ENCODE results near the gene LEMD3. TPM values are rescaled to one million over a fixed set of nuclear protein-coding genes. Genes with fewer than 3 reads are reported as not detected.
"Not testable (repeated sequence)": the region's sequence is repeated elsewhere in the genome, so short reads cannot be mapped to it uniquely, and the experiment has no call there.

LEMD3 gene
- total RNA-seq, 1 donor from 2014 or later: 77.5 TPM

DNA sequence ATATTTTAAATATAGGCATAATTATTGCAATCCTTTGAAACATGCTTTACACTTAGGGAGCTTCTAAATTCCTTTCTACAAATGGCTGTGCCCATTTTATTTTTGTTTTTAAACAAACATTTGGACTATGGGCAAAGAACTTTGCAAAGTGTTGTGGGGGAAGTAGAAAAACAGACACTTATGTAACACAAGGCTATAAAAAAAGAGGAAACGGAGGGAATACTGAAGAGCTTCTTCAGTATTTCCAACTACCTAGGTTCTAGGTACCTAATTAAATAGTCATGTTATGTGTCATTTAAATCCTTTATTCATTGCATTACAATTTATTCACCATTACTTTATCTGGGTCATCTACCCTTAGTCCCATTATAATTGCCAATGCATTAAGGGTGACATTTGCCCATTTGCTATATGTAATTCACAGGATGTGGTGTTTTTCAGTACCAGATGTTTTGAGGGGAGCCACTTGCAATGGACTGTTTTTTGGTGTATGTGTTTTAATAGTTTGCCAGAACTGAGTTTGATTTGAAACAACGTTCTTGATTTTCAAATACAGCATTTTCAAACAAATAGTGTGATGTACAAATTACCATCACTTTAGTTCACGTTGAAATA, 107.6 kb downstream of the LEMD3 start:
- DNase-seq (ENCODE audit: low spot score in 2 of 2) (no peak), FAIRE-seq (no peak)

DNA sequence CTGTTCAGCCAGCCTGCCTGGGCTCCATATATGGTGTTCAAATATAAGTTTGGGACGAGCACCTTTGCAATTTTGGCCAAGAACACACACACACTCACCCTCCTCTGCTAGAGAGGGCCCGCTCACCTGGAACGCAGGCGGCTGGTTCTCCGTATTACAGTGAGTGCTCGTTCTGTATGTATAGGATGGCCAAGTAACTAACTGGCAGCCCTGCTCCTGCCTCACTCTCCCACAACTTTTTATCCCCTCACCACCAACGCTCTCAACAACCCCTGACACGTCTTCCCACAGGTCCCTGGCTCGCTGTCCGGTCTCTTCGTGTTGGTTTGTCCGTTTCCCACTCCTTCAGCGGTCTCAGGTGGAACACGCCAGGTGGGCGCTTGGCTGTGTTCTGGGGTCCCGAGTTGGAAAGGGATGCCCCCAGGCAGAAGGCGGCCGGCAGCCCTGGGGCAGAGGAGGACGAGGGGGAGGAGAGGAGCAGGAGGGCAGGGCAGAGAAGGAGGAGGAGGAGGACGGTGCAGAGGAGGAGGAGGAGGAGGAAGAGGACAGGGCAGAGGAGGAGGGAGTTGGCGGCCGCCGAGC, 108.7 kb downstream of the LEMD3 start:
- DNase-seq (ENCODE audit: low spot score in 2 of 2) (no peak), FAIRE-seq (no peak)

DNA sequence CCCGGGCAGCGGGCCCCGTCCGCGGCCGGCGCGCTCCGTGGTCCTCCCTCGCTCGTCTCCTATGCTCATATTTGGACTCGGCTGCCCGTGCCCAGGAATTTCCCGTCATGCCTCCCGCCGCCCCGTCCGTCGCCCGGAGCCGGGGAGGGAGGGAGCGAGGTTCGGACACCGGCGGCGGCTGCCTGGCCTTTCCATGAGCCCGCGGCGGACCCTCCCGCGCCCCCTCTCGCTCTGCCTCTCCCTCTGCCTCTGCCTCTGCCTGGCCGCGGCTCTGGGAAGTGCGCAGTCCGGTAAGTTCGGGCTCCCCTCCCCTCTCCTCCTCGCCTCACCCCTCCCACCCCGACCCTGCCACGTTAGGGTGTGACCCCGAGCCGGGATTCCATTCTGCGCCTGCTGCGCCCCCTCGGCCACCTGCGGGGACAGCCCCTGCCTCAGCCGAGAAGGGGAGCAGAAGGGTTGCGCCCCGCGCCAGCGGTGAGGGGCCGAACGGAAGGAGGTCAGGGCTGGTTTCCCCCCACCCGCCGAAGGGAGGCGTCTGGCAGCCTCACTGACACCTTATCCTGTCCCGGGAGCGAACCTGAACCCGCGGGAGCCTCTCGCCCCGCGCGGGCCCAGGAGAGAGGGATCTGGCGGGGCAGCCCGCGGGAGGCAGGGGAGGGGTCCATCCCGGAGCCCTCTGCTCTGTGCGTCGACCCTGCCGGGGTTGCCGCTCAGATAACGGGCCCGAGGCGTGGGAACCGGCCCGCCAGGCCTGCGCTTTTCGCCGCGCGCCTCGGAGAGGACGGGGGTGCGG, 109.4 kb downstream of the LEMD3 start, which contains the start of gene MSRB3:
Gene MSRB3, plus strand, starts transcription at position 108 of the 793 bp plus-strand sequence. CDS start 29,897 bp downstream, outside the sequence.
- peak; percentile 76 to 77 for DNase-seq (ENCODE audit: low spot score in 2 of 2)
- FAIRE-seq: no peak

DNA sequence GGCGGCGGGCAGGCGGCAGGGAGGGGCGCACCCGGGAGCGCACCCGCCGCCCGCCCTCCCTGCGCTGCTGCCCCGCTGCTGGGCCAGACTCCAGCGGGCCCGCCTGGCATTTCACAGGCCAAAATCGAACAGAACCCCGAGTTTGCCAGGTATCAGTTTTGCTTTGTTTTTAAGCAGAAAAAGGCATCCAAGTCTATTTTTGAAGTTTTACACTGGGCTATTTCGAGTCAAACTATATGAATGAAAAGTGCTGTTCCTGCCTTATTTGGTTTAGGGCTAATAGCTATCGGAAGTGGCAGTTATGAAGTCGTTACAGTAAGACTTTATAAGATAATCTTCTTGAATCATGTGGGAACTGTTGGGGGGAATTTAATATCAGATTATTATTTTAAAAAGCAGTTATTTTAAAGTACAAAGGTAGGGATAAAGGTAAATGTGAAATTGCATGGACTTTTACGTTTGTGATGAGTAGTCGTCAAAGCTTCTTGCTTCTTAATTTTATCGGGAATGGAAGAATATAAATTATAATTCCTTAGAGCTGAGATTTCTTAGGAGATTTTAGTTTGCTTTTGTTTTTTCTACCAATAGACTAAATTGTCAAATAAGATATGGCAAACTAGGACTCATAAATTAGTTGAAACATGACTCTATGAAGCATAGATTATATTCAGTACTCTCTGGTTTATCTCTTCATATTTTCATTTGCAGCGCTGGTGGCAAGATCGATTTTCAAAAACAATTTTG, 110.2 kb downstream of the LEMD3 start:
- no peak for FAIRE-seq
- DNase-seq (ENCODE audit: low spot score in 2 of 2): no peak

DNA sequence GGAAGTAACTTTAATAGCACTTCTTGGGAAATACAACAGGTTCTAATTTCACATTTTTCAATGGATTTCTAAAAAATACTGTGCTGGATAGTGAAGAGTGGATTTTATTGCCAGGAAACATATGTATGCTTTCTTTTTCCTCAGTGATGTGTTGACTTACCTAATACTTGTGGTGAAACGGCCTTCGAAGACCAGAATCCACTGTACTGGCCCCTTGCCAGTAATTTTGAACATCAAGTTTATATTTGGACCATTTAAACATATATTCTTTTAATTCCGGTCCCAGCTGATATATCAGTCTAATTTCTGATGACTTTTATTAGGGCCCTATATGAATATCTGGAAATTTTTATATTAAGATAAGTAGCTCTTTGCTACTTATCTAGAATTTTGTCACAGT, 110.9 kb downstream of the LEMD3 start:
- FAIRE-seq: no peak
- no peak for DNase-seq (ENCODE audit: low spot score in 2 of 2)

DNA sequence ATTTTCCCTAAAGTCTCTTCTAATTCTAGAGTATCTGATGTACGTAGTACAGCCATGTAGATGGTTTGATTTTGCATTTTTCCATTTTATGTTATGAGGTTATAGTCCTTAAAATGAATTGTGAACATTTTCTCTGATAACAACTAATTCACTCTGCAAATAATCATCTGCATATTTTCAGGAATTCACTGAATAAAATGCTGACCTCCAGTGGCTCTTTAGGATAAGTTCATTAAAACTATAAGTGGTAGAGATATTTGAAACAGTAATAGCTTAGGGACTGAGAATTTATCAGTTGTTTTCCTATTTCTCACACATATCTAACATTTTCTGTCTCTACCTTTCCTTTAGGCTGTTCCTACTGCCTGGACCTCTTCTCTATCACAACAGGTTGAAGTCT, 113.5 kb downstream of the LEMD3 start:
- FAIRE-seq (no peak), DNase-seq (ENCODE audit: low spot score in 2 of 2) (no peak)

DNA sequence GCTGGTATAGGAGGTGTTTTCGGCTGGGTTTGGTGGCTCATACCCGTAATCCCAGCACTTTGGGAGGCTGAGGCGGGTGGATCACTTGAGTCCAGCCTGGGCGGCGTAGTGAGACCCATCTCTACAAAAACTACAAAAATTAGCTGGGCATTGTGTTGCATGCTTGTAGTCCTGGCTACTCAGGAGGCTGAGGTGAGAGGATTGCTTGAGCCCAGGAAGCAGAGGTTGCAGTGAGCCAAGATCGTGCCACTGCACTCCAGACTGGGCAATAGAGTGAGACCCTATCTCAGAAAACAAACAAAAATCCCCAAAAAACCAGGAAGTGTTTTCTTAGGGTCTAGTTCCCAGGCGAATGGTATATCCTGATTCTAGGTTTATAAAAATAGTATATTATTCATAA, 116.1 kb downstream of the LEMD3 start:
- not testable (repeated sequence) for FAIRE-seq; DNase-seq (ENCODE audit: low spot score in 2 of 2)

DNA sequence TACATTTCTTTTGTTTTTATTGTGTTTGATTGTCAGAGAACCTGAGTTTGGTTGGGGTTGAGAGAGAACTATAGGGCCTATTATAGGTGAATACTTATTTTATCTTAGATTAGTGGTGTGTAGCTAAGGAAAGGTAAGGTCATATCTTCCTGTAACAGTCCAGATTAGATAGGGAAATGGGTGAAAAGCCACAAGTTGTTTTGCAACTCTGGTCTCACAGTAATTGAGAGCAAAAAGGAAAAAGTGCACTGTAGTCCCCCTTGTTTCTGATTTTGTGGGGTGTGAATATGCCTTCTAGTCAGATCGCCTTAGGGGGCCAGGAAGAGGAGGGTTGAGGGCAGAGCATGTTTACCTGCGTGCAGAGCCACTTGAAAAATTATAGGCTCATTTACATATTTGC, 118.0 kb downstream of the LEMD3 start:
- DNase-seq (ENCODE audit: low spot score in 2 of 2) (no peak), FAIRE-seq (no peak)

GRCh38 chr12:65292241-65292640, 122.9 kb downstream of the LEMD3 start:
- DNase-seq (ENCODE audit: low spot score in 2 of 2) (no peak), FAIRE-seq (no peak)

GRCh38 chr12:65293735-65294134, 124.4 kb downstream of the LEMD3 start:
- FAIRE-seq: no peak
- DNase-seq (ENCODE audit: low spot score in 2 of 2): no peak

- FAIRE-seq (no peak), DNase-seq (ENCODE audit: low spot score in 2 of 2) (no peak)
Observed at GRCh38 chr12:65294641-65295262, 125.4 kb downstream of the LEMD3 start.

DNA sequence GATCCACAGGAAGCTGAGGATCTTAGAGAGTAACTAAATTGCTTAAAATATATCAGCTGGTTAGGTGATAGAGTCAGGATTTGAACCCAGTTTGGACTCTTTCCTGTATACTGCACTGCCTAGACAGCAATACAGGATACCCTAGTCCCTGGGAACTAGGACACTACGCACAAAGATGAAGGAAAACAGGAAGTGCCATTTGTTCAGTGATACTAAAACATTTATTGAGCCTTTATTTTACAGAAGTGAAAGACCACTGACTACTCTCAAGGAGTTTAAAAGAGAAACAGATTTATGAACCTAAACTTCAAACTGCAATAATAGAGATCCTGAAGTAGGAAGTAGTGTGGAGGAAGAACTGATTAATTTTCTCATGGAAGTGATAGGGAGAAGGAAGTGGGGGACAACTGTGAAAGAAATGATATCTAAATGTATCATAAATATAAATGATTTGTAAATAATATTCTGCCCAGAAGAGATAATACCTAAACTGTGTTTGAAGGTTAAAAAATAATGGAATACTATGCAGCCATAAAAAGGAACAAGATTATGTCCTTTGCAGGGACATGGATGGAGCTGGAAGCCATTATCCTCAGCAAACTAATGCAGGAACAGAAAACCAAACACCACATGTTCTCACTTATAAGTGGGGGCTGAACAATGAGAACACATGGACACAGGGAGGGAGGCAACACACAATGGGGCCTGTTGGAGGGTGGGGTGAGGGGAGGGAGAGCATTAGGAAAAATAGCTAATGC, 127.3 kb downstream of the LEMD3 start:
- no peak for FAIRE-seq
- DNase-seq (ENCODE audit: low spot score in 2 of 2): no peak

Other genes with a start within 250 kb of the LEMD3 start
- 0.41 TPM for gene WIF1, start 48.3 kb upstream of the LEMD3 start, total RNA-seq
- 3.7 TPM for gene MSRB3, start 109.1 kb downstream of the LEMD3 start, total RNA-seq